Aorta (tissue), 5 donors: Measurements from ENCODE around the gene SBSN. TPM values are rescaled to one million over a fixed set of nuclear protein-coding genes. Genes with fewer than 3 reads are reported as not detected.

ENCODE experiments used
- ATAC-seq: fragments of 200-7000 bp; cut with Tn5 transposase; one replicate; pipeline ENCODE4 v1.9.1; 2022; ENCODE audit warnings: moderate library complexity; ENCODE audit not compliant: low FRiP score
- DNase-seq, 2 donors: peaks; one replicate each; pipeline ENCODE4 v3.0.0-alpha.2; 2020
- H3K27ac ChIP-seq, 2 donors: one replicate each; pipeline ENCODE4 v1.5.1; 2013; ENCODE audit warnings: low read length in 2 of 2, mild to moderate bottlenecking in 2 of 2, moderate library complexity in 2 of 2, control low read depth in 1 of 2, inconsistent platforms in 1 of 2, low read depth in 1 of 2
- H3K27me3 ChIP-seq, 2 donors: one replicate each; pipeline ENCODE4 v1.6.1; 2013; ENCODE audit warnings: control low read depth in 1 of 2, low read length in 1 of 2, mild to moderate bottlenecking in 1 of 2, moderate library complexity in 1 of 2; ENCODE audit not compliant: insufficient read depth in 2 of 2, control insufficient read depth in 1 of 2
- H3K36me3 ChIP-seq, 2 donors: one replicate each; pipeline ENCODE4 v1.6.1; 2013; ENCODE audit warnings: control low read depth in 1 of 2, low read length in 1 of 2, mild to moderate bottlenecking in 1 of 2; ENCODE audit not compliant: insufficient read depth in 2 of 2, control insufficient read depth in 1 of 2
- H3K4me1 ChIP-seq, 2 donors: one replicate each; pipeline ENCODE4 v1.6.1; 2013; ENCODE audit warnings: low read length in 2 of 2, control low read depth in 1 of 2, mild to moderate bottlenecking in 1 of 2, moderate library complexity in 1 of 2; ENCODE audit not compliant: insufficient read depth in 2 of 2, control insufficient read depth in 1 of 2
- H3K4me3 ChIP-seq, 2 donors: one replicate each; pipeline ENCODE4 v1.5.1; 2013; ENCODE audit warnings: low read length in 2 of 2, control low read depth in 1 of 2, mild to moderate bottlenecking in 1 of 2
- H3K9me3 ChIP-seq: one replicate; pipeline ENCODE4 v1.6.1; 2013; ENCODE audit warnings: mild to moderate bottlenecking, low read length; ENCODE audit not compliant: control insufficient read depth
- WGBS, 2 donors: extraction: QIAGEN DNeasy Blood & Tissue Kit; methylation state at CpG; one replicate each; pipeline ENCODE4 v1.1.7; 2013; 5-methylcytosine and 5-hydroxymethylcytosine counted together
- intact Hi-C, 2 donors: fragments of 100-400 bp; cut with DNase I; formaldehyde crosslinking; loops; one replicate each; pipeline versions ENCODE4 v1.14.2 to v1.15.0; 2022
- polyA plus RNA-seq, 2 donors: library from polyadenylated mRNA; stranded (reverse); fragments of 200-250 nt; gene quantifications; one replicate each; pipeline ENCODE4 v1.2.3, GENCODE V29; 2013
- total RNA-seq, 2 donors: library from RNA; stranded (reverse); fragmentation: NEBNext Ultra II Directional; extraction: Animal tissue kit (Norgen Biotek cat#: 25700); gene quantifications; one replicate each; pipeline ENCODE4 v1.2.1, GENCODE V29; 2021
- donor health status: healthy with polysubstance abuse.
- donor health status: Bipolar disorder and iron deficiency.
- donor health status: DM: no; HTN: no; CAD: no.
- donor health status: DM: no; HTN: no; CAD: no.
- donor health status: DM: yes; HTN: yes; CAD: no.

Gene SBSN
- total and polyA plus RNA-seq, 4 donors = 0.23 TPM; not detected in 3

DNA sequence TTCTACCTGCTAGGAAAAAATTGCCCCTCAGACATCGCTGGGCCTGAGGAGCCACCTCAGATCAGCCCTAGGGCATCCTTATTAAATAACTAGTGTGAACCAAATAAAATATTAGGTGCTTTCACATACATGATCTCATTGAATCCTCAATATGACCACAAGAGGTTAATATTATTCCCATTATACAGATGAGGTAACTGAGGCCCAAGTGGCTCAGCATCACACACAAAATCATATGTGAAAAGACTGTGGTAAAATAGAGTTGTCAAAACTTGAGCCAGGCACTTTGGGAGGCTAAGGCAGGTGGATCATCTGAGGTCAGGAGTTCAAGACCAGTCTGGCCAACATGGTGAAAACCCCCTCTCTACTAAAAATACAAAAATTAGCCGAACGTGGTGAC is 11.8 kb downstream of the SBSN start:
- Histone ChIP-seq H3K4me1 (no peaks in the 10 kb centered on the region), H3K27me3 (no peaks in the 10 kb centered on the region), H3K4me3 (no peak overlapping the region), H3K9me3 (no peaks in the 10 kb centered on the region), H3K36me3 (no peaks in the 10 kb centered on the region), H3K27ac (no peak overlapping the region)
- intact Hi-C loops = no loop called here
- ATAC-seq (no peak), DNase-seq (no peak)
- WGBS, 2 donors = 87 to 88% methylated on average over 3 of the region's 3 CpGs

DNA sequence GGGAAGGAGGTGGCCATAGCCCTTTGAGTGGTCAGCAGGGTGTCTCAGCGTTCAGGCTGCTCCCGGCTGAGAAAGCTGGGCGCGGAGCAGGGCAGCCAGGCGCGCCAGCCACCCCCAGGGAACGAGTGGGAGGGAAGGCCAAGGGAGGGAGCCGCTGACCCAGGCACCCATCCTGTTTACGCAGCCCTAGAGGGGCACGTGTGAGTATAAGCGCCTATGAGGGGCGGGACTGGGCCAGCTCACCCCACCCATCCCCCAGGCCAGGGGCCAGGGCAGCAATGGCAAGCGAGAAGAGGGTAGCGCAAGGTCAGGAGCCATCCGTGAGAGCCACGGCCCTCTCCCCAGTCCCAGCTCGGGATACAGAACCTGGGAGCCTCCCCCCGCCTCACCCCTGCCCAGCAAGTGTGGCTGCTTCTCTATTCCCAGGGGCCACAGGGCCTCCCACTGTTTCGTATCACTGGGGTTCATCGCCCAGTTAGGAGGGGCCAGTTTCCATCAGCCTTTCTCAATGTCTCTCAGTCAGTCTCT is 13.8 kb downstream of the SBSN start:
- H3K4me1 ChIP-seq = no peaks in the 10 kb centered on the region
- DNase-seq (no peak), ATAC-seq (no peak)
- H3K4me3 ChIP-seq = no peak overlapping the region
- H3K36me3 ChIP-seq = no peaks in the 10 kb centered on the region
- no peak overlapping the region for H3K27ac ChIP-seq
- intact Hi-C loops = no loop called here
- no peaks in the 10 kb centered on the region for H3K9me3 ChIP-seq
- no peaks in the 10 kb centered on the region for H3K27me3 ChIP-seq
- 12 to 16% methylated on average over 19 to 20 of the region's 20 CpGs for WGBS, 2 donors

DNA sequence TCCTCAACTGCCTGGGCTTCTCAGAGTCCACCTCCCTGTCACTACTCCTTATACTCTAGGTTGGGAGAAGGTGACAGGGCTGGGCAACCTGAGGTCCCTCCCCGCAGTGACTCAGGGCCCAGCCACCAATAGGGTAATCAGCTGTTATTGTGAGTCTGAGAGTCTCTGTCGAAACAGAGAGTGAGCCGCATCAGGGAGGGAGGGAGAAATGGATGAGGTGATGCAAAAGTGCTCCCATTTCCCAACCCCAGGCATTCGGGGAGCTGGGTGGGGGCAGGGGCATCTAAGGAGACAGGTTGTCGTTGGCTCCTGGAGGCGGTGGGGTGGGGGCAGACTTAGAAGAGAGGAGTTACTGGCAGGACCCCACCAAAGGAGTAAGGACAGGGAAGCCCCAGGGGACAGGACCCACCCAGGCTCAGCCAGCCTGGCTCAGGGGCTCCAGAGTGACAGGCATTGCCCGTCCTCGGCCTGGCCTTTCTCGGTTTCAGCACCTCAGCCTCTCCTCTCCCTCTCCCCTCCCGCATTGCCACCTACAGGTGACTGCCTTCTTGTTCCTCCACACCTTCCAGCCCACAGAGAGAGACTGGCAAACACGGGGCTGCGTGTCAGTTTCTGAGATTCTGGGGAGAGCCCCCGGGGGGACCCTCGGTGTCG is 14.4 kb downstream of the SBSN start, which contains the start of gene DMKN:
Gene DMKN, minus strand, starts transcription at position 22 of the 654 bp plus-strand sequence. CDS start 174 bp downstream, outside the sequence.
- no peak within 1 kb of the TSS for H3K4me3 ChIP-seq
- intact Hi-C loops = no loop called here

DNA sequence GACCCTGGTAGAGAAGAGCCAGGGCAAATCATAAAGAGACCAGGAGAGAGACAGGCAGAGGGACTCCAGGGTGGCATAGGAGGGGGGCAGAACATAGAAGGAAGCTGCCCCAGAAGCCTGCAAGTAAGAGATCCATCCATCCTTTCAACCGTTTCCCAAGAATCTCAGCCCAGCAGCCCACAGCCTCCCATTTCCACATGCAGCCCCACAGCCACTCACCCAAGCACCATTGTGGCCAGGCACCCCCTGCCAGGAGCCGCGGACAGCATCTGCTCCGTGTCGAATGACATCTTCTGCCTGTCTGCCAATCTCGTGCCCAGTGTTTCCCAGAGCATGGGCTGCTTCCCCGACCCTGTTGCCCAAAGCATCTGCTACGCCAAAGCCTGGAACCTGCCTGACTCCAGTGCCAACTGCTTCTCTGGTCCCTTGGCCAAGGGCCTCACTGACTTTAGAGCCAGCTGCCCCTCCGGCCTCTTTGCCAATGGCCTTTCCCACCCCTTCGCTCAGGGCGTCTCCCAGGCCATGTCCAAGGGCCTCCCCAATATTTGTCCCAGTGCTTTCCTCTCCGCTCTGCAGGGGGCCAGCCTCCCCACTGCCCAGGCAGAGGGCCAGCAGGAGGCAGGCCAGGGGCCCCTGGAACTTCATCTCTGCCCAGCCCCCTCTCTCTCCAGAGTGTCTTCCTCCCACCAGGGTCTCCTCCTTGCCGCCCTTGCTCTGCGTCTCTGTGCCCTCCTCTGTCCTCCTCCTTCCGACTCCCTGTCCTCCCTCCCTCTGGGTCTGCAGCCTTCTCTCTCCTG is 15.1 kb downstream of the SBSN start:
- Histone ChIP-seq H3K9me3 (no peaks in the 10 kb centered on the region), H3K27me3 (no peaks in the 10 kb centered on the region)
- 56 to 62% methylated on average over 15 of the region's 15 CpGs for WGBS, 2 donors

More for the DNA sequence above, 14.4 kb downstream of the SBSN start, which contains the start of gene DMKN:
- 12 to 18% methylated on average over 12 to 15 of the region's 15 CpGs for WGBS, 2 donors
- no peaks in the 10 kb centered on the region for H3K4me1 ChIP-seq
- H3K27me3 ChIP-seq = no peaks in the 10 kb centered on the region
- H3K9me3 ChIP-seq = no peaks in the 10 kb centered on the region
- DNase-seq (no peak), ATAC-seq (no peak)
- no peak within 1 kb of the TSS for H3K27ac ChIP-seq
- H3K36me3 ChIP-seq = no peaks in the 10 kb centered on the region

DNA sequence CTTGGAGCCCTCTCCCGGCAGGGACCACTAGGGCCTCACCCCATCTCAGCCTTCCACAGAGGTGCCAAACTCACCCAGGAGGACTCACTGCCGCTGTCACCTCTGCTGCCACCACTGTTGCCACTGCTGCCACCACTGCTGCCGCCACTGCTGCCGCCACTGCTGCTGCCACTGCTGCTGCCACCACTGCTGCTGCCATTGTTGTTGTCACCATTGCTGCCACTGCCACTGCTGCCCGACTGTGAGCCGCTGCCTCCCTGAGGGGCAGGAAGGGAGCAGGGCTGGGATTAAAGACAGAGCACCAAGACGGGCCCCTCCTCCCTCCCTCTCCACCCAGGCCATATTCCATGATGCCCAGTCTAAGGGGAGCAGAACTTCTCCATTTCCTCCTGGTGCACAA is 16.8 kb downstream of the SBSN start:
- Histone ChIP-seq H3K4me1 (no peaks in the 10 kb centered on the region), H3K36me3 (no peaks in the 10 kb centered on the region), H3K27me3 (no peaks in the 10 kb centered on the region), H3K9me3 (no peaks in the 10 kb centered on the region), H3K27ac (no peak overlapping the region), H3K4me3 (no peak overlapping the region)
- 73 to 79% methylated on average over 7 of the region's 7 CpGs for WGBS, 2 donors
- intact Hi-C loops = no loop called here
- ATAC-seq (no peak), DNase-seq (no peak)

More for the DNA sequence above, 15.1 kb downstream of the SBSN start:
- H3K4me3 ChIP-seq = no peak overlapping the region
- intact Hi-C loops = no loop called here
- H3K36me3 ChIP-seq = no peaks in the 10 kb centered on the region
- ATAC-seq = no peak
- DNase-seq = no peak
- H3K4me1 ChIP-seq = no peaks in the 10 kb centered on the region
- no peak overlapping the region for H3K27ac ChIP-seq

DNA sequence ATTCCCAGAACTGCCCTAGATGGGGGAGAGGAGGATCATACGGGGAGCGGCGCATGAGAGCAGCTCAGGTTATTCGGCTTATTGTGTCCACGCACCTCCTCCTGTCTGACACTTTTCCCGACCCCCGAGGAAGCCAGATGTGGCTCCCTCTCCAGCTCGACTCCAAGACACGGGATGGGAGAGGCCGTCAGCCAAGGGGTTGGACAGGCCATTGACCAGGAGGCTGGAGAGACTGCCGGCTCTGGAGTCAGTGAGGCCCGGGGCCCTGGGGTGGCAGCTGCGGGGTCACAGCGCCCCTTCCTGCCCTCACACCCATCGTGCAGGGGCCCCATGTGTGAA is 17.5 kb downstream of the SBSN start:
- DNase-seq (no peak), ATAC-seq (no peak)
- WGBS, 2 donors = 5 to 13% methylated on average over 15 of the region's 15 CpGs
- Histone ChIP-seq H3K36me3 (no peaks in the 10 kb centered on the region), H3K27ac (no peak overlapping the region), H3K4me3 (no peak overlapping the region), H3K4me1 (no peaks in the 10 kb centered on the region), H3K27me3 (no peaks in the 10 kb centered on the region), H3K9me3 (no peaks in the 10 kb centered on the region)
- intact Hi-C loops = no loop called here

DNA sequence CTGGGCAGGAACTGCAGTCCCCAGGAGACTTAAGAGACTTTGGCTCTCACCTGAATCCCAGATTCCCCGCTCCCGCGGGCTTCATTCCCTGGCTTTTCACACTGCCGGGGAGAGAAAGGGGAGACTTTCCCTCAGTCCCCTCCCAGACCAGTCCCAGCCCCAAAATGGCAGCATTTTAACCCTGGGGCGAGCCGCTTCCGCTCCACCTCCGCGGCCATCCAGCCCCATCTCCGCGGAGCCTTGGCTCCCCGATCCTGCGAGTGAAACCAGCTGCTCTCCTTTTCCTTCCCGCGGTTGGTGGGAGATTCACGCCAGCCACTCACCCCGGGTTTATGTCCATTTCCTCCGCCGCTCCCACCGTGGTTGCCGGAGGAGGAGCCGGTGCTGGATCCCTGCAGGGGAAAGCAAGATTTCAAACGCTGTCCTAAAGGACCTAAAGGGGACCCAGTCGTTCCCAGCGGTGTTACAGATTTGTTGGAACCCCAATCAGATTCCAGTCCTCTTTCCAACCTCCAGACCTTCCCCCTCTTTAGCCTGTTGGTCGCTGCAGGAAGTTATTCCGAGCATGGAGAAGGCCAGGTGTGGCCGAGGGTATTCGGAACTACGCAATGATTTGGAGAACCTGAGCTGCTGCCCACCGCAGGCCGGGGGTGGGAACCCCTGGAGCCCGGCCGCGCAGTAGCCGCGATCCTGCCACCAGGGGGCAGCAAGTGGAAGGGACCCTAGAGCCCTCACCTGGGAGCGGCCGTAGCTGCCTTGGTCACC is 18.1 kb downstream of the SBSN start:
- DNase-seq (peak; percentile 84 to 94), ATAC-seq (peak; percentile 85)
- H3K4me3 ChIP-seq = peak overlapping the region; percentile 32 to 37
- 0 to 1% methylated on average over 39 of the region's 39 CpGs for WGBS, 2 donors
- H3K36me3 ChIP-seq = no peaks in the 10 kb centered on the region
- H3K27ac ChIP-seq = peak overlapping the region in 1 of 2 donors; percentile 49
- H3K9me3 ChIP-seq = no peaks in the 10 kb centered on the region
- intact Hi-C loops = loop anchor here in 1 of 2 donors (5.0 kb wide), 1 partner anchor 102 kb away; the partner anchor contains the start of gene HAUS5
- H3K4me1 ChIP-seq = no peaks in the 10 kb centered on the region
- no peaks in the 10 kb centered on the region for H3K27me3 ChIP-seq

DNA sequence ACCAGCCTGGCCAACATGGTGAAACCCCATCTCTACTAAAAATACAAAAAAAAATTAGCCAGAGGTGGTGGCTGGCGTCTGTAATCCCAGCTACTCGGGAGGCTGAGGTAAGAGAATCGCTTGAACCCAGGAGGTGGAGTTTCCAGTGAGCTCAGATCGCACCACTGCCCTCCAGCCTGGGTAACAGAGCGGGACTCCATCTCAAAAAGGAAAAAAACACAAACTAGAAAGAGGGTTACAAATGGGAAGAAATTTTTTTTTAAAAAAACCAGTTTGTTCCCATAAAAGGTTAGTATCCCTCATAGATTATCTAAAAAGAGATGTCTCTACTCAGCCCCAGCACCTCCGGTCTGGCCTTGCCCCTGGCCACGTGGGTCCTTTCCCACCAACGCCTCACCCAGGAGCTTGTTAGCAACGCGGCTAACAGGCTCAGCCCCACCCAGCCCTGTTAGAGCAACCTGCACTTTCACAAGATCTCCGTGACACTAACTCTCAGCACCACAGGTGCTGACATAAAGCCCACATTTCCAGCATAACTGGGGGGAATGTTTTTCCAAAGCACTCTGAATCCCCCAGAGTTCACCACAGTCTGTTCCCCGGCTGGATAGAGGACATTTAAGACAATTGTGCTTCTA is 19.0 kb downstream of the SBSN start:
- intact Hi-C loops = loop anchor here in 1 of 2 donors (5.0 kb wide), 1 partner anchor 103 kb away; the partner anchor contains the start of gene HAUS5
- Histone ChIP-seq H3K4me3 (peak overlapping the region in 1 of 2 donors; percentile 32), H3K27ac (no peak overlapping the region), H3K9me3 (no peaks in the 10 kb centered on the region), H3K4me1 (no peaks in the 10 kb centered on the region), H3K27me3 (no peaks in the 10 kb centered on the region), H3K36me3 (no peaks in the 10 kb centered on the region)
- WGBS, 2 donors = 26 to 33% methylated on average over 12 of the region's 12 CpGs
- DNase-seq (no peak), ATAC-seq (no peak)
